ENCODE data around the gene LAMTOR4.
A peak's percentile ranks its signal among the peaks of the same experiment; 100 is the strongest.

The LAMTOR4 gene

GRCh38 chr7:100152404-100152803, 3.7 kb downstream of the LAMTOR4 start:
- DNase-seq (ENCODE audit: low read depth, low spot score), result no peak
- no peak overlapping the region for H3K27ac ChIP-seq

- H3K27ac ChIP-seq, result no peak overlapping the region
- DNase-seq (ENCODE audit: low read depth, low spot score), result no peak
These were observed 4.4 kb downstream of the LAMTOR4 start for GRCh38 chr7:100152937-100153666.

- no peak for DNase-seq (ENCODE audit: low read depth, low spot score)
- no peak overlapping the region for H3K27ac ChIP-seq
These were observed 5.2 kb downstream of the LAMTOR4 start for GRCh38 chr7:100153708-100154535.

GRCh38 chr7:100154651-100155491, 6.2 kb downstream of the LAMTOR4 start:
- no peak for DNase-seq (ENCODE audit: low read depth, low spot score)

GRCh38 chr7:100155553-100156317, 7.0 kb downstream of the LAMTOR4 start:
- DNase-seq (ENCODE audit: low read depth, low spot score), result no peak

More at GRCh38 chr7:100154651-100155491, 6.2 kb downstream of the LAMTOR4 start:
- H3K27ac ChIP-seq, result no peak overlapping the region

GRCh38 chr7:100156331-100157068, 7.8 kb downstream of the LAMTOR4 start:
- no peak for DNase-seq (ENCODE audit: low read depth, low spot score)
- no peak overlapping the region for H3K27ac ChIP-seq

More at GRCh38 chr7:100155553-100156317, 7.0 kb downstream of the LAMTOR4 start:
- no peak overlapping the region for H3K27ac ChIP-seq

- DNase-seq (ENCODE audit: low read depth, low spot score), result no peak
- peak overlapping the region; percentile 77 for H3K27ac ChIP-seq
These were observed 8.3 kb downstream of the LAMTOR4 start for GRCh38 chr7:100157069-100157333.

- peak overlapping the region; percentile 77 for H3K27ac ChIP-seq
- peak; percentile 31 for DNase-seq (ENCODE audit: low read depth, low spot score)
These were observed 8.9 kb downstream of the LAMTOR4 start for GRCh38 chr7:100157334-100158228.

GRCh38 chr7:100158229-100159098, 9.7 kb downstream of the LAMTOR4 start, which contains the start of gene TRAPPC14:
TRAPPC14 (minus strand) TSS chr7:100158723; CDS start chr7:100158499, 224 bp downstream.
- DNase-seq (ENCODE audit: low read depth, low spot score), result no peak
- H3K27ac ChIP-seq, result peak within 1 kb of the TSS; percentile 77

- H3K27ac ChIP-seq, result peak overlapping the region; percentile 77
- DNase-seq (ENCODE audit: low read depth, low spot score), result no peak
These were observed 10.4 kb downstream of the LAMTOR4 start for GRCh38 chr7:100159099-100159623.

- DNase-seq (ENCODE audit: low read depth, low spot score), result no peak
- H3K27ac ChIP-seq, result no peak overlapping the region
These were observed 11.3 kb downstream of the LAMTOR4 start for GRCh38 chr7:100160067-100160466.

- H3K27ac ChIP-seq, result no peak overlapping the region
- peak; percentile 40 for DNase-seq (ENCODE audit: low read depth, low spot score)
These were observed 14.4 kb downstream of the LAMTOR4 start for GRCh38 chr7:100163006-100163531.

- no peak overlapping the region for H3K27ac ChIP-seq
- no peak for DNase-seq (ENCODE audit: low read depth, low spot score)
These were observed 15.2 kb downstream of the LAMTOR4 start for GRCh38 chr7:100163871-100164270.

- DNase-seq (ENCODE audit: low read depth, low spot score), result no peak
- no peak overlapping the region for H3K27ac ChIP-seq
These were observed 17.7 kb downstream of the LAMTOR4 start for GRCh38 chr7:100166317-100166940.

GRCh38 chr7:100166970-100167911, 18.5 kb downstream of the LAMTOR4 start:
- H3K27ac ChIP-seq, result no peak overlapping the region
- no peak for DNase-seq (ENCODE audit: low read depth, low spot score)

Measured in epithelial cell of prostate (primary cell).